IMR-90 (cell line): ENCODE results near the gene XRCC3. TPM values are rescaled to one million over a fixed set of nuclear protein-coding genes. Genes with fewer than 3 reads are reported as not detected.

Experiments used
- ATAC-seq: fragments of 200-7000 bp; cut with Tn5 transposase; 2 replicates; pipeline ENCODE4 v1.9.1; 2020; ENCODE audit warnings: low read depth, mild to moderate bottlenecking, moderate library complexity
- BruUV-seq: library from RNA; stranded (reverse); fragments of 400-500 nt; replicated peaks from 2 replicates; lab custom pipeline; 2021; lab: Mats Ljungman, UMichigan
- CTCF ChIA-PET: fragments of 300-600 bp; formaldehyde crosslinking; extraction: SDS; loops from one replicate; lab custom pipeline; 2021; ENCODE audit warnings: antibody characterized with exemption; lab: Yijun Ruan, JAX
- POLR2A ChIA-PET: fragments of 300-600 bp; sonication (Branson Sonifier 250); formaldehyde crosslinking; loops from one replicate; lab custom pipeline; 2022; ENCODE audit warnings: antibody characterized with exemption; ENCODE audit not compliant: unreplicated experiment; lab: Charles Lee
- DNase-seq: peaks from one replicate; pipeline ENCODE4 v3.0.0; 2013
- H2AFZ ChIP-seq: replicated peaks from 2 replicates; pipeline ENCODE3; 2013; ENCODE audit warnings: low read length, mild to moderate bottlenecking; ENCODE audit not compliant: poor library complexity
- H2AK5ac ChIP-seq: 2 replicates; pipeline ENCODE4 v1.6.1; 2013; ENCODE audit warnings: low read depth, low read length, inconsistent platforms
- H2AK9ac ChIP-seq: replicated peaks from 2 replicates; pipeline ENCODE3; 2013; ENCODE audit warnings: mild to moderate bottlenecking, low read depth, low read length, moderate library complexity; ENCODE audit not compliant: poor library complexity
- H2BK120ac ChIP-seq: 2 replicates; pipeline ENCODE4 v1.6.1; 2013; ENCODE audit warnings: low read depth, low read length, inconsistent platforms
- H2BK15ac ChIP-seq: 3 replicates; pipeline ENCODE4 v1.6.1; 2013; ENCODE audit warnings: low read depth, low read length, inconsistent platforms
- H2BK20ac ChIP-seq: 2 replicates; pipeline ENCODE4 v1.6.1; 2013; ENCODE audit warnings: low read depth, mild to moderate bottlenecking, inconsistent platforms, low read length, moderate library complexity
- H2BK5ac ChIP-seq: 2 replicates; pipeline ENCODE4 v1.6.1; 2013; ENCODE audit warnings: mild to moderate bottlenecking, low read depth, low read length, inconsistent platforms; ENCODE audit not compliant: poor library complexity, severe bottlenecking
- H3K14ac ChIP-seq: replicated peaks from 2 replicates; pipeline ENCODE4 v1.6.1; 2013; ENCODE audit warnings: low read depth, low read length, inconsistent platforms
- H3K18ac ChIP-seq: 2 replicates; pipeline ENCODE4 v1.6.1; 2013; ENCODE audit warnings: low read depth, low read length, control low read depth
- H3K23ac ChIP-seq: 2 replicates; pipeline ENCODE4 v1.6.1; 2013; ENCODE audit warnings: low read depth, low read length, inconsistent platforms
- H3K27ac ChIP-seq: 2 replicates; pipeline ENCODE4 v1.5.1; 2013; ENCODE audit warnings: mild to moderate bottlenecking, control low read depth, low read length; ENCODE audit not compliant: insufficient read depth
- H3K27me3 ChIP-seq: 2 replicates; pipeline ENCODE4 v1.6.1; 2013; ENCODE audit warnings: low read length; ENCODE audit not compliant: control insufficient read depth, insufficient read depth
- H3K36me3 ChIP-seq: 2 replicates; pipeline ENCODE4 v1.6.1; 2013; ENCODE audit warnings: low read length, mixed read lengths; ENCODE audit not compliant: control insufficient read depth, insufficient read depth
- H3K4ac ChIP-seq: 2 replicates; pipeline ENCODE4 v1.6.1; 2013; ENCODE audit warnings: low read depth, low read length, inconsistent platforms
- H3K4me1 ChIP-seq: 2 replicates; pipeline ENCODE4 v1.6.1; 2013; ENCODE audit warnings: low read length, mixed read lengths; ENCODE audit not compliant: control insufficient read depth, insufficient read depth
- H3K4me2 ChIP-seq: 2 replicates; pipeline ENCODE4 v1.6.1; 2013; ENCODE audit warnings: low read depth, mild to moderate bottlenecking, control low read depth, low read length, moderate library complexity
- H3K4me3 ChIP-seq: 2 replicates; pipeline ENCODE4 v1.5.1; 2013; ENCODE audit warnings: low read depth, mild to moderate bottlenecking, control low read depth, low read length, moderate library complexity; ENCODE audit not compliant: insufficient read depth
- H3K56ac ChIP-seq: 2 replicates; pipeline ENCODE4 v1.6.1; 2013; ENCODE audit warnings: low read length, inconsistent platforms; ENCODE audit not compliant: insufficient read depth; ENCODE audit errors: extremely low read depth
- H3K79me1 ChIP-seq, 2 experiments: 2 replicates each; pipeline ENCODE4 v1.6.1; 2013; ENCODE audit warnings: low read length in 2 of 2, inconsistent platforms in 1 of 2, low read depth in 1 of 2
- H3K9ac ChIP-seq: 2 replicates; pipeline ENCODE4 v1.6.1; 2013; ENCODE audit warnings: low read depth, low read length, control low read depth
- H3K9me1 ChIP-seq: 2 replicates; pipeline ENCODE4 v1.6.1; 2013; ENCODE audit warnings: low read length, inconsistent platforms; ENCODE audit not compliant: insufficient read depth
- H3K9me3 ChIP-seq: 2 replicates; pipeline ENCODE4 v1.6.1; 2013; ENCODE audit warnings: low read length; ENCODE audit not compliant: control insufficient read depth, insufficient read depth
- H4K20me1 ChIP-seq: 2 replicates; pipeline ENCODE4 v1.6.1; 2013; ENCODE audit warnings: low read length, inconsistent platforms; ENCODE audit not compliant: insufficient read depth
- H4K5ac ChIP-seq: 2 replicates; pipeline ENCODE4 v1.6.1; 2013; ENCODE audit warnings: mild to moderate bottlenecking, low read depth, low read length, control low read depth
- H4K8ac ChIP-seq, 2 experiments: 2 replicates each; pipeline ENCODE4 v1.6.1; 2013; ENCODE audit warnings: low read depth in 2 of 2, low read length in 2 of 2, control low read depth in 1 of 2, inconsistent platforms in 1 of 2
- H4K91ac ChIP-seq: 2 replicates; pipeline ENCODE4 v1.6.1; 2013; ENCODE audit warnings: low read depth, low read length, inconsistent platforms; ENCODE audit not compliant: insufficient read depth
- BHLHE40 ChIP-seq: fragments of 150-350 bp; IDR thresholded peaks from 2 replicates; pipeline ENCODE4 v1.6.1; 2016; ENCODE audit warnings: mild to moderate bottlenecking, low read depth, low read length
- CHD1 ChIP-seq: IDR thresholded peaks from 2 replicates; pipeline ENCODE4 v1.6.1; 2012; ENCODE audit warnings: low read depth, low read length, improper control_type of control experiment
- SMC3 ChIP-seq: fragments of 150-350 bp; IDR thresholded peaks from 2 replicates; pipeline ENCODE4 v1.6.1; 2016; ENCODE audit warnings: low read depth, mild to moderate bottlenecking, antibody characterized with exemption, low read length, moderate library complexity
- whole genome bisulfite sequencing, 2 experiments: methylation state at CpG; one replicate each; pipeline versions ENCODE4 v1.1.5 to v1.1.7; 2013; ENCODE audit warnings: missing lambda C conversion rate in 2 of 2; ENCODE audit not compliant: insufficient read length in 1 of 2; ENCODE audit errors: extremely low coverage in 2 of 2; 5-methylcytosine and 5-hydroxymethylcytosine counted together
- dilution Hi-C: fragments of 300-500 bp; cut with HindIII; formaldehyde crosslinking; loops from one replicate; pipeline ENCODE4 v1.14.3; 2018; ENCODE audit warnings: low sequenced_read_pairs; ENCODE audit not compliant: unreplicated experiment
- in situ Hi-C: fragments of 300-500 bp; cut with MboI; formaldehyde crosslinking; loops from 3 replicates; pipeline ENCODE4 v1.14.3; 2019; ENCODE audit warnings: low sequenced_read_pairs, inconsistent platforms, mixed read lengths
- intact Hi-C: fragments of 100-400 bp; cut with micrococcal nuclease; formaldehyde crosslinking; loops from 2 replicates; pipeline ENCODE4 v1.10.0; 2022
- polyA plus RNA-seq, 3 experiments: library from polyadenylated mRNA; depleted of rRNA; stranded (reverse); fragments of >200 nt; gene quantifications; 2 replicates each; pipeline ENCODE4 v1.2.3, GENCODE V29; 2012; ENCODE audit warnings: low replicate concordance in 1 of 3
- total RNA-seq: library from RNA; depleted of rRNA; stranded (reverse); fragments of >200 nt; gene quantifications from 2 replicates; pipeline ENCODE4 v1.2.3, GENCODE V29; 2012
- TF ChIP-seq, protein P1 (sequence below): fragments of 150-350 bp; IDR thresholded peaks from 2 replicates; pipeline ENCODE4 v1.6.1; 2016; ENCODE audit warnings: low read depth, mild to moderate bottlenecking, low read length, moderate library complexity, borderline replicate concordance

Gene XRCC3
- total and polyA plus RNA-seq, 2 of the 4 experiments (the other 2 are of a cell fraction), result 8.1 to 9.5 TPM

DNA sequence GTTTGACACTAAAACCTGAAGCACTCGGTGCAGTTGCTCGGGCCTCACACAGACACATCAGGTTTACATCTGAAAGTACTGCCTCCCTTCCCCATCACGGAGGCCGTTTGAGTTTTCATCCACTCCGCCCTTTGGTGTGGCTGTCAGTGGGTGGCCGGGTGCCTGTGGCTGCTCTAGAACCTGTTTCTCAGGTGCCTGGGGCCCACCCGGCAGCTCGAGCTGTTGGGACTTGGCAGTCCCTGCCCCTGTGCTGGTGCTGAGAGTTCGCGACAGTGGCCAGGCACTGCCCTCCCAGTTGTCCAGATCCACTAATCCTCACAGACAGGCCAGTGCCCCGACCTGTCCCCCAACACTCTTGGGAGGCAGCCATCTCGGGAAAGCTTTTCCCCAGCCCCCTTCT lies 22.4 kb downstream of the XRCC3 start:
- Histone ChIP-seq H2BK5ac (no peak overlapping the region), H3K79me1 (peaks cover 32 to 75% of the 10 kb centered on the region in 2 experiments), H3K4me1 (peaks cover 15% of the 10 kb centered on the region), H2BK15ac (no peak overlapping the region), H2BK120ac (no peak overlapping the region), H4K91ac (no peak overlapping the region), H3K27ac (no peak overlapping the region), H3K9ac (no peak overlapping the region), H3K4me3 (no peak overlapping the region), H3K23ac (no peak overlapping the region), H4K5ac (no peak overlapping the region), H2AK5ac (no peak overlapping the region), H4K8ac (no peak overlapping the region), H2AFZ (no peak overlapping the region), H3K27me3 (no peaks in the 10 kb centered on the region), H2AK9ac (no peak overlapping the region), H3K14ac (no peak overlapping the region), H3K9me3 (no peaks in the 10 kb centered on the region), H4K20me1 (peaks cover 64% of the 10 kb centered on the region), H3K4me2 (no peak overlapping the region), H3K4ac (no peak overlapping the region), H2BK20ac (no peak overlapping the region), H3K18ac (no peak overlapping the region), H3K9me1 (peaks cover 8% of the 10 kb centered on the region; the same call in 1 of the 2 replicates), H3K56ac (no peak overlapping the region), H3K36me3 (peaks cover 41% of the 10 kb centered on the region)
- CTCF ChIA-PET, result no interaction called here
- dilution Hi-C loops (no loop called here), intact Hi-C loops (no loop called here), in situ Hi-C loops (no loop called here)
- DNase-seq, result no peak
- no peak for TF ChIP-seq SMC3
- TF ChIP-seq CHD1, result no peak
- TF ChIP-seq, protein P1, sequence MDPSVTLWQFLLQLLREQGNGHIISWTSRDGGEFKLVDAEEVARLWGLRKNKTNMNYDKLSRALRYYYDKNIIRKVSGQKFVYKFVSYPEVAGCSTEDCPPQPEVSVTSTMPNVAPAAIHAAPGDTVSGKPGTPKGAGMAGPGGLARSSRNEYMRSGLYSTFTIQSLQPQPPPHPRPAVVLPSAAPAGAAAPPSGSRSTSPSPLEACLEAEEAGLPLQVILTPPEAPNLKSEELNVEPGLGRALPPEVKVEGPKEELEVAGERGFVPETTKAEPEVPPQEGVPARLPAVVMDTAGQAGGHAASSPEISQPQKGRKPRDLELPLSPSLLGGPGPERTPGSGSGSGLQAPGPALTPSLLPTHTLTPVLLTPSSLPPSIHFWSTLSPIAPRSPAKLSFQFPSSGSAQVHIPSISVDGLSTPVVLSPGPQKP, result no peak
- no peak for TF ChIP-seq BHLHE40
- no TSS peak for BruUV-seq
- POLR2A ChIA-PET, result no interaction called here
- ATAC-seq, result no peak
- WGBS, 2 experiments, result 93% methylated on average over 3 of the region's 12 CpGs; no CpG with 5 or more reads in 1 of the 2 experiments
